ENCODE results near the gene VSX2. TPM values are rescaled to one million over a fixed set of nuclear protein-coding genes. Genes with fewer than 3 reads are reported as not detected.
A peak's percentile ranks its signal among the peaks of the same experiment; 100 is the strongest.

Gene VSX2
- total RNA-seq, 1 experiment from 2014 or later: not detected

- no peak overlapping the region for H3K4me3 Mint-ChIP-seq
- peaks cover 24 to 27% of the 10 kb centered on the region in 2 experiments for H3K4me1 Mint-ChIP-seq
These were observed 58.7 kb downstream of the VSX2 start for GRCh38 chr14:74297986-74298385.

More at GRCh38 chr14:74297986-74298385, 58.7 kb downstream of the VSX2 start:
- H2AK5ac ChIP-seq (ENCODE audit: insufficient read length, low read length): no peak overlapping the region
- H3K18ac ChIP-seq (ENCODE audit: insufficient read length, low read depth, low read length): no peak overlapping the region
- H3K27ac ChIP-seq (ENCODE audit: insufficient read length, low read depth, low read length): no peak overlapping the region
- no peak overlapping the region for H3T11ph ChIP-seq (ENCODE audit: low read length)
- 0 out of 7 replicates have a peak overlapping the region, but pooled peaks of 1 of the 3 experiments have one; percentile 34 for H3K27ac Mint-ChIP-seq
- no peak overlapping the region for H3K23ac ChIP-seq (ENCODE audit: insufficient read length, low read depth, low read length)
- H3K23me2 ChIP-seq (ENCODE audit: insufficient read length, low read depth, low read length, poor library complexity, severe bottlenecking): peaks cover 6% of the 10 kb centered on the region
- peaks cover 23 to 61% (median 59%) of the 10 kb centered on the region in 3 experiments for H3K36me3 Mint-ChIP-seq (ENCODE audit: insufficient read depth in 1 of 3, low read depth in 3 of 3)
- H3K9ac ChIP-seq (ENCODE audit: extremely low read depth, insufficient read length, low read length): no peak overlapping the region
- H3K79me2 ChIP-seq (ENCODE audit: insufficient read depth, low read length): peaks cover 13% of the 10 kb centered on the region; the same call in 1 of the 2 replicates
- WGBS (ENCODE audit: extremely low coverage, insufficient read length, low lambda C conversion rate): no CpG with 5 or more reads among the region's 10 CpGs
- no peak for DNase-seq
- no peak overlapping the region for H2BK5ac ChIP-seq (ENCODE audit: insufficient read length, low read length)
- no peaks in the 10 kb centered on the region; the same call in 1 of the 2 replicates for H3K27me3 Mint-ChIP-seq (ENCODE audit: low read depth)
- no peak overlapping the region for H4K91ac ChIP-seq (ENCODE audit: insufficient read length, low read depth, low read length)
- no peaks in the 10 kb centered on the region; a peak in 1 of 5 replicates for H3K9me3 Mint-ChIP-seq
- no peaks in the 10 kb centered on the region for H4K20me1 ChIP-seq (ENCODE audit: control insufficient read depth, insufficient read depth, insufficient read length)
- H3K79me1 ChIP-seq (ENCODE audit: insufficient read depth, low read depth, low read length, poor library complexity, severe bottlenecking): peaks cover 3% of the 10 kb centered on the region
- H3K14ac ChIP-seq (ENCODE audit: insufficient read depth, low read length): no peak overlapping the region
- no peak overlapping the region for H2AFZ ChIP-seq (ENCODE audit: low read length)
- H3K4ac ChIP-seq (ENCODE audit: low read depth, low read length): no peak overlapping the region
- no peak overlapping the region for H4K5ac ChIP-seq (ENCODE audit: insufficient read length, low read depth, low read length)
- no peak overlapping the region for H2BK120ac ChIP-seq (ENCODE audit: low read depth, low read length, poor library complexity, severe bottlenecking)
- H4K8ac ChIP-seq (replicated peaks; ENCODE audit: insufficient read length, low read depth, low read length): no peak overlapping the region
- H2BK12ac ChIP-seq (ENCODE audit: insufficient read length, low read depth, low read length): no peak overlapping the region
- TF ChIP-seq CTCF (conservative IDR thresholded peaks at IDR 0.05): no peak
- no peaks in the 10 kb centered on the region for H3K9me3 ChIP-seq (ENCODE audit: control insufficient read depth, low read depth, low read length)
- no peaks in the 10 kb centered on the region; the same call in 1 of the 2 replicates for H3K27me3 ChIP-seq (ENCODE audit: insufficient read depth, low read length)
- no peak overlapping the region for H2BK20ac ChIP-seq (ENCODE audit: low read depth, low read length, poor library complexity, severe bottlenecking)
- H3K4me2 ChIP-seq (ENCODE audit: insufficient read depth, insufficient read length, low read length): no peak overlapping the region
- H3K56ac ChIP-seq (ENCODE audit: insufficient read length, low read depth, low read length): no peak overlapping the region
- no peaks in the 10 kb centered on the region; the same call in 1 of the 2 replicates for H3K4me1 ChIP-seq (ENCODE audit: insufficient read depth, low read length)
- no peak overlapping the region for H2BK15ac ChIP-seq (ENCODE audit: low read depth, low read length)

All from H9 (cell line).